GM23248 (cell line): ENCODE results near the gene KLK1. TPM values are rescaled to one million over a fixed set of nuclear protein-coding genes. Genes with fewer than 3 reads are reported as not detected.

Experiments
- DNase-seq: peaks from one replicate; pipeline ENCODE4 v3.0.0-alpha.2; 2015
- H2AFZ ChIP-seq: fragments of 200-600 bp; sonication (generic); 2 replicates; pipeline ENCODE4 v1.6.1; 2016; ENCODE audit warnings: antibody characterized with exemption
- H3F3A ChIP-seq: fragments of 200-600 bp; sonication (generic); 2 replicates; pipeline ENCODE4 v1.6.1; 2016; ENCODE audit warnings: mild to moderate bottlenecking, antibody characterized with exemption, mixed run types; ENCODE audit not compliant: insufficient read depth
- H3K27ac ChIP-seq: fragments of 200-600 bp; sonication (generic); 2 replicates; pipeline ENCODE4 v1.5.1; 2016; ENCODE audit warnings: mild to moderate bottlenecking
- H3K27me3 ChIP-seq: fragments of 200-600 bp; sonication (generic); replicated peaks from 2 replicates; pipeline ENCODE4 v1.6.1; 2016; ENCODE audit warnings: mild to moderate bottlenecking; ENCODE audit not compliant: insufficient read depth
- H3K36me3 ChIP-seq: fragments of 200-600 bp; sonication (generic); 2 replicates; pipeline ENCODE4 v1.6.1; 2016; ENCODE audit warnings: low read depth, mild to moderate bottlenecking
- H3K4me1 ChIP-seq: fragments of 200-600 bp; sonication (generic); 2 replicates; pipeline ENCODE4 v1.6.1; 2016; ENCODE audit warnings: mild to moderate bottlenecking; ENCODE audit not compliant: insufficient read depth
- H3K4me2 ChIP-seq: fragments of 200-600 bp; sonication (generic); one replicate; pipeline ENCODE4 v1.6.1; 2016; ENCODE audit warnings: mild to moderate bottlenecking; ENCODE audit not compliant: unreplicated experiment
- H3K4me3 ChIP-seq: fragments of 200-600 bp; sonication (generic); 2 replicates; pipeline ENCODE4 v1.5.1; 2016; ENCODE audit warnings: mild to moderate bottlenecking
- H3K79me2 ChIP-seq: fragments of 200-600 bp; sonication (generic); 2 replicates; pipeline ENCODE4 v1.6.1; 2016; ENCODE audit warnings: mild to moderate bottlenecking; ENCODE audit not compliant: insufficient read depth
- H3K9ac ChIP-seq: fragments of 200-600 bp; sonication (generic); 2 replicates; pipeline ENCODE4 v1.6.1; 2016; ENCODE audit warnings: mild to moderate bottlenecking
- H3K9me2 ChIP-seq: fragments of 200-600 bp; sonication (generic); 2 replicates; pipeline ENCODE4 v1.6.1; 2016; ENCODE audit warnings: mixed run types, mild to moderate bottlenecking, moderate library complexity; ENCODE audit not compliant: insufficient read depth
- H3K9me3 ChIP-seq: fragments of 200-600 bp; sonication (generic); one replicate; pipeline ENCODE4 v1.6.1; 2017; ENCODE audit warnings: low read depth
- H4K20me1 ChIP-seq: fragments of 200-600 bp; sonication (generic); 2 replicates; pipeline ENCODE4 v1.6.0; 2016; ENCODE audit not compliant: insufficient read depth
- EZH2 ChIP-seq: fragments of 200-600 bp; sonication (generic); IDR thresholded peaks from 2 replicates; pipeline ENCODE4 v1.6.1; 2018; ENCODE audit warnings: antibody characterized with exemption, mild to moderate bottlenecking; ENCODE audit not compliant: insufficient read depth, poor library complexity, severe bottlenecking
- EZH2phosphoT487 ChIP-seq: fragments of 200-600 bp; sonication (generic); IDR thresholded peaks from 2 replicates; pipeline ENCODE4 v1.6.1; 2018; ENCODE audit warnings: antibody characterized with exemption, moderate library complexity, mild to moderate bottlenecking, low read depth; ENCODE audit not compliant: insufficient read depth
- WGBS, 2 experiments: methylation state at CpG; one replicate each; pipeline ENCODE4 v1.1.6; 2015 to 2017; ENCODE audit warnings: low lambda C conversion rate in 2 of 2, low coverage in 1 of 2; ENCODE audit errors: missing lambda C conversion rate in 2 of 2; 5-methylcytosine and 5-hydroxymethylcytosine counted together
- in situ Hi-C: fragments of 300-500 bp; cut with MboI; formaldehyde crosslinking; loops from 2 replicates; pipeline ENCODE4 v1.15.0; 2020
- polyA plus RNA-seq: library from polyadenylated mRNA; unstranded; fragments of >200 nt; fragmentation: Nextera tagmentation; extraction: Ambion mirVana; gene quantifications from 2 replicates; pipeline ENCODE4 v1.2.1, GENCODE V29; 2016
- total RNA-seq: library from RNA; depleted of rRNA; stranded (reverse); fragments of >200 nt; shearing (Covaris generic); gene quantifications from 2 replicates; pipeline ENCODE4 v1.2.3, GENCODE V29; 2014

The KLK1 gene
- total and polyA plus RNA-seq, 2 experiments from 2014 or later, result not detected

- H3F3A ChIP-seq, result no peaks in the 10 kb centered on the region
- peaks cover 42% of the 10 kb centered on the region for H3K27me3 ChIP-seq
- TF ChIP-seq EZH2phosphoT487, result no peak
- no peak overlapping the region for H3K9ac ChIP-seq
- no peaks in the 10 kb centered on the region for H3K9me2 ChIP-seq
- H3K4me2 ChIP-seq, result no peak overlapping the region
- H3K4me1 ChIP-seq, result no peaks in the 10 kb centered on the region
- H3K36me3 ChIP-seq, result no peaks in the 10 kb centered on the region
- 81 to 96% methylated on average over 4 of the region's 4 CpGs for WGBS, 2 experiments
- H4K20me1 ChIP-seq, result no peaks in the 10 kb centered on the region
- no peaks in the 10 kb centered on the region for H3K79me2 ChIP-seq
- no peaks in the 10 kb centered on the region for H3K9me3 ChIP-seq
- in situ Hi-C loops, result no loop called here
- no peak overlapping the region for H2AFZ ChIP-seq
- H3K27ac ChIP-seq, result no peak overlapping the region
- no peak for DNase-seq
- no peak overlapping the region for H3K4me3 ChIP-seq
Measured at GRCh38 chr19:50821248-50821612, 2.4 kb downstream of the KLK1 start.

GRCh38 chr19:50820549-50821247 lies 2.9 kb downstream of the KLK1 start:
- Histone ChIP-seq H3K36me3 (no peaks in the 10 kb centered on the region), H3K9ac (no peak overlapping the region), H3K4me1 (no peaks in the 10 kb centered on the region), H3K79me2 (no peaks in the 10 kb centered on the region), H3K27me3 (peaks cover 42% of the 10 kb centered on the region), H4K20me1 (no peaks in the 10 kb centered on the region), H3F3A (no peaks in the 10 kb centered on the region), H3K4me2 (no peak overlapping the region), H3K9me2 (no peaks in the 10 kb centered on the region), H3K4me3 (no peak overlapping the region), H2AFZ (no peak overlapping the region), H3K9me3 (no peaks in the 10 kb centered on the region), H3K27ac (no peak overlapping the region)
- no peak for TF ChIP-seq EZH2phosphoT487
- TF ChIP-seq EZH2, result no peak
- WGBS, 2 experiments, result 10 to 11% methylated on average over 8 to 21 of the region's 21 CpGs
- no peak for DNase-seq
- in situ Hi-C loops, result no loop called here

GRCh38 chr19:50820086-50820485 lies 3.5 kb downstream of the KLK1 start:
- H3K4me1 ChIP-seq, result no peaks in the 10 kb centered on the region
- no peaks in the 10 kb centered on the region for H3K36me3 ChIP-seq
- no peaks in the 10 kb centered on the region for H3F3A ChIP-seq
- H3K9me2 ChIP-seq, result no peaks in the 10 kb centered on the region
- H3K27me3 ChIP-seq, result peaks cover 40% of the 10 kb centered on the region
- no peak overlapping the region for H3K4me3 ChIP-seq
- H4K20me1 ChIP-seq, result no peaks in the 10 kb centered on the region
- no peak overlapping the region for H3K27ac ChIP-seq
- in situ Hi-C loops, result no loop called here
- no peak for TF ChIP-seq EZH2phosphoT487
- no peak for TF ChIP-seq EZH2
- no peaks in the 10 kb centered on the region for H3K9me3 ChIP-seq
- 1 to 2% methylated on average over 13 to 15 of the region's 15 CpGs for WGBS, 2 experiments
- H3K79me2 ChIP-seq, result no peaks in the 10 kb centered on the region
- no peak overlapping the region for H3K4me2 ChIP-seq
- no peak overlapping the region for H3K9ac ChIP-seq
- DNase-seq, result no peak
- no peak overlapping the region for H2AFZ ChIP-seq

GRCh38 chr19:50819636-50820035 lies 4.0 kb downstream of the KLK1 start:
- Histone ChIP-seq H3K4me1 (no peaks in the 10 kb centered on the region), H3K79me2 (no peaks in the 10 kb centered on the region), H3K4me3 (no peak overlapping the region), H3K4me2 (no peak overlapping the region), H3K36me3 (no peaks in the 10 kb centered on the region), H3K27me3 (peaks cover 36% of the 10 kb centered on the region), H3K9ac (no peak overlapping the region), H2AFZ (no peak overlapping the region), H3K9me3 (no peaks in the 10 kb centered on the region), H3K27ac (no peak overlapping the region), H3K9me2 (no peaks in the 10 kb centered on the region), H3F3A (no peaks in the 10 kb centered on the region), H4K20me1 (no peaks in the 10 kb centered on the region)
- no peak for TF ChIP-seq EZH2phosphoT487
- no peak for TF ChIP-seq EZH2
- 8 to 20% methylated on average over 6 to 8 of the region's 8 CpGs for WGBS, 2 experiments
- in situ Hi-C loops, result no loop called here
- DNase-seq, result no peak
